Measurements from ENCODE around the gene ZBTB16. TPM values are rescaled to one million over a fixed set of nuclear protein-coding genes. Genes with fewer than 3 reads are reported as not detected.
"Not testable (repeated sequence)": the region's sequence is repeated elsewhere in the genome, so short reads cannot be mapped to it uniquely, and the experiment has no call there.

Gene ZBTB16
- total RNA-seq, 2 experiments from 2014 or later = 11.0 to 11.8 TPM

GRCh38 chr11:114049050-114049449, 10.5 kb upstream of the ZBTB16 start:
- H3K27ac Mint-ChIP-seq = no peak overlapping the region
- ChIA-PET POLR2A (no interaction called here), CTCF (no interaction called here)
- H3K27me3 Mint-ChIP-seq = peaks cover 35% of the 10 kb centered on the region
- peaks cover 14% of the 10 kb centered on the region for H3K4me1 Mint-ChIP-seq
- H3K4me3 Mint-ChIP-seq = no peak overlapping the region
- DNase-seq = no peak
- no peaks in the 10 kb centered on the region for H3K36me3 Mint-ChIP-seq (ENCODE audit: low read depth)
- peaks cover 2% of the 10 kb centered on the region for H3K9me3 Mint-ChIP-seq

GRCh38 chr11:114049766-114050165, 9.7 kb upstream of the ZBTB16 start:
- DNase-seq; H3K4me3 Mint-ChIP-seq; H3K27ac Mint-ChIP-seq; H3K36me3 Mint-ChIP-seq (ENCODE audit: low read depth); H3K4me1 Mint-ChIP-seq; H3K9me3 Mint-ChIP-seq; CTCF ChIA-PET; POLR2A ChIA-PET: not testable (repeated sequence)
- H3K27me3 Mint-ChIP-seq = peaks cover 39% of the 10 kb centered on the region

GRCh38 chr11:114050258-114050927, 9.1 kb upstream of the ZBTB16 start:
- ChIA-PET POLR2A (no interaction called here), CTCF (no interaction called here)
- Mint-ChIP-seq H3K4me3 (no peak overlapping the region), H3K27me3 (peaks cover 42% of the 10 kb centered on the region), H3K4me1 (peaks cover 1% of the 10 kb centered on the region), H3K27ac (no peak overlapping the region), H3K9me3 (no peaks in the 10 kb centered on the region), H3K36me3 (ENCODE audit: low read depth) (no peaks in the 10 kb centered on the region)
- DNase-seq = no peak

GRCh38 chr11:114051558-114051957, 8.0 kb upstream of the ZBTB16 start:
- CTCF ChIA-PET = interaction anchor here (1.1 to 1.3 kb wide), 3 partner anchors 9 to 211 kb away, joined by 3 read pairs; no protein-coding TSS in a partner anchor
- peaks cover 46% of the 10 kb centered on the region for H3K27me3 Mint-ChIP-seq

GRCh38 chr11:114052160-114052559, 7.4 kb upstream of the ZBTB16 start:
- ChIA-PET CTCF (interaction anchor here (1.3 to 1.5 kb wide), 3 partner anchors 9 to 16 kb away, joined by 3 to 4 read pairs (median 3); no protein-coding TSS in a partner anchor), POLR2A (no interaction called here)
- DNase-seq = no peak
- Mint-ChIP-seq H3K4me3 (no peak overlapping the region), H3K27ac (no peak overlapping the region), H3K27me3 (peaks cover 46% of the 10 kb centered on the region), H3K9me3 (no peaks in the 10 kb centered on the region), H3K36me3 (ENCODE audit: low read depth) (no peaks in the 10 kb centered on the region), H3K4me1 (no peaks in the 10 kb centered on the region)

More at GRCh38 chr11:114051558-114051957, 8.0 kb upstream of the ZBTB16 start:
- POLR2A ChIA-PET = no interaction called here
- DNase-seq = no peak
- Mint-ChIP-seq H3K9me3 (no peaks in the 10 kb centered on the region), H3K4me1 (no peaks in the 10 kb centered on the region), H3K36me3 (ENCODE audit: low read depth) (no peaks in the 10 kb centered on the region), H3K27ac (no peak overlapping the region), H3K4me3 (no peak overlapping the region)

GRCh38 chr11:114053406-114053805, 6.1 kb upstream of the ZBTB16 start:
- DNase-seq = no peak
- H3K4me1 Mint-ChIP-seq = peaks cover 3% of the 10 kb centered on the region
- peaks cover 56% of the 10 kb centered on the region for H3K27me3 Mint-ChIP-seq
- POLR2A ChIA-PET = no interaction called here
- H3K9me3 Mint-ChIP-seq = no peaks in the 10 kb centered on the region
- no peak overlapping the region for H3K27ac Mint-ChIP-seq
- no peak overlapping the region for H3K4me3 Mint-ChIP-seq
- no peaks in the 10 kb centered on the region for H3K36me3 Mint-ChIP-seq (ENCODE audit: low read depth)
- CTCF ChIA-PET = interaction anchor here (1.5 kb wide), 1 partner anchor 8 kb away, joined by 4 read pairs; no protein-coding TSS in a partner anchor

- no peaks in the 10 kb centered on the region for H3K36me3 Mint-ChIP-seq (ENCODE audit: low read depth)
- ChIA-PET POLR2A (no interaction called here), CTCF (interaction anchor here (0.8 to 1.0 kb wide), 2 partner anchors 206 to 210 kb away, joined by 4 to 5 read pairs; no protein-coding TSS in a partner anchor)
Observed at GRCh38 chr11:114054806-114055205, 4.7 kb upstream of the ZBTB16 start.

GRCh38 chr11:114056409-114056808, 3.1 kb upstream of the ZBTB16 start:
- Mint-ChIP-seq H3K27me3 (peaks cover 61% of the 10 kb centered on the region), H3K4me3 (no peak overlapping the region), H3K36me3 (ENCODE audit: low read depth) (no peaks in the 10 kb centered on the region), H3K4me1 (peaks cover 16% of the 10 kb centered on the region), H3K27ac (no peak overlapping the region), H3K9me3 (no peaks in the 10 kb centered on the region)
- DNase-seq = no peak
- POLR2A ChIA-PET = no interaction called here
- CTCF ChIA-PET = interaction anchor here (1.1 kb wide), 1 partner anchor 20 kb away, joined by 3 read pairs; no protein-coding TSS in a partner anchor

More at GRCh38 chr11:114054806-114055205, 4.7 kb upstream of the ZBTB16 start:
- H3K4me3 Mint-ChIP-seq = no peak overlapping the region
- H3K9me3 Mint-ChIP-seq = no peaks in the 10 kb centered on the region
- peaks cover 10% of the 10 kb centered on the region for H3K4me1 Mint-ChIP-seq
- DNase-seq = no peak
- H3K27me3 Mint-ChIP-seq = peaks cover 58% of the 10 kb centered on the region
- H3K27ac Mint-ChIP-seq = no peak overlapping the region

GRCh38 chr11:114057147-114057546, 2.4 kb upstream of the ZBTB16 start:
- no peaks in the 10 kb centered on the region for H3K9me3 Mint-ChIP-seq
- H3K27ac Mint-ChIP-seq = no peak overlapping the region
- no peak for DNase-seq
- ChIA-PET POLR2A (no interaction called here), CTCF (interaction anchor here (0.5 kb wide), 1 partner anchor 21 kb away, joined by 3 read pairs; no protein-coding TSS in a partner anchor)
- H3K4me1 Mint-ChIP-seq = peaks cover 16% of the 10 kb centered on the region
- no peak overlapping the region for H3K4me3 Mint-ChIP-seq
- peaks cover 68% of the 10 kb centered on the region for H3K27me3 Mint-ChIP-seq
- H3K36me3 Mint-ChIP-seq (ENCODE audit: low read depth) = no peaks in the 10 kb centered on the region

GRCh38 chr11:114057605-114058004, 1.9 kb upstream of the ZBTB16 start:
- peaks cover 71% of the 10 kb centered on the region for H3K27me3 Mint-ChIP-seq
- CTCF ChIA-PET = interaction anchor here (0.9 kb wide), 1 partner anchor 161 kb away, joined by 3 read pairs; no protein-coding TSS in a partner anchor

GRCh38 chr11:114058026-114058706, 1.3 kb upstream of the ZBTB16 start:
- H3K36me3 Mint-ChIP-seq (ENCODE audit: low read depth) = no peaks in the 10 kb centered on the region
- ChIA-PET CTCF (interaction anchor here (0.9 to 3.5 kb wide), 3 partner anchors 123 to 203 kb away, joined by 3 to 37 read pairs (median 3); no protein-coding TSS in a partner anchor), POLR2A (interaction anchor here (0.7 to 0.9 kb wide), 2 partner anchors 15 to 108 kb away, joined by 3 read pairs; no protein-coding TSS in a partner anchor)
- peak overlapping the region; percentile 11 for H3K4me3 Mint-ChIP-seq
- no peaks in the 10 kb centered on the region for H3K9me3 Mint-ChIP-seq
- H3K27ac Mint-ChIP-seq = no peak overlapping the region
- peaks cover 18% of the 10 kb centered on the region for H3K4me1 Mint-ChIP-seq
- peaks cover 72% of the 10 kb centered on the region for H3K27me3 Mint-ChIP-seq
- DNase-seq = no peak

More at GRCh38 chr11:114057605-114058004, 1.9 kb upstream of the ZBTB16 start:
- H3K4me1 Mint-ChIP-seq = peaks cover 18% of the 10 kb centered on the region
- no peak overlapping the region for H3K27ac Mint-ChIP-seq
- POLR2A ChIA-PET = interaction anchor here (0.7 kb wide), 1 partner anchor 16 kb away, joined by 3 read pairs; no protein-coding TSS in a partner anchor
- DNase-seq = no peak
- H3K4me3 Mint-ChIP-seq = no peak overlapping the region
- H3K36me3 Mint-ChIP-seq (ENCODE audit: low read depth) = no peaks in the 10 kb centered on the region
- no peaks in the 10 kb centered on the region for H3K9me3 Mint-ChIP-seq

GRCh38 chr11:114058871-114059277, 637 bp upstream of the ZBTB16 start:
- H3K9me3 Mint-ChIP-seq = no peaks in the 10 kb centered on the region
- H3K27me3 Mint-ChIP-seq = peaks cover 67% of the 10 kb centered on the region
- H3K36me3 Mint-ChIP-seq (ENCODE audit: low read depth) = no peaks in the 10 kb centered on the region
- peak overlapping the region; percentile 58 for H3K27ac Mint-ChIP-seq
- peaks cover 20% of the 10 kb centered on the region for H3K4me1 Mint-ChIP-seq
- peak overlapping the region; percentile 75 for H3K4me3 Mint-ChIP-seq
- POLR2A ChIA-PET = interaction anchor here (0.9 to 1.6 kb wide), 2 partner anchors 11 to 108 kb away, joined by 3 to 4 read pairs; no protein-coding TSS in a partner anchor
- CTCF ChIA-PET = interaction anchor here (1.3 to 3.5 kb wide), 4 partner anchors 14 to 202 kb away, joined by 3 to 37 read pairs (median 6); no protein-coding TSS in a partner anchor
- DNase-seq = no peak

GRCh38 chr11:114059984-114060391, 477 bp downstream of the ZBTB16 start:
- Mint-ChIP-seq H3K36me3 (ENCODE audit: low read depth) (peaks cover 3% of the 10 kb centered on the region), H3K4me3 (peak overlapping the region; percentile 81), H3K9me3 (no peaks in the 10 kb centered on the region), H3K4me1 (peaks cover 20% of the 10 kb centered on the region), H3K27ac (peak overlapping the region; percentile 62), H3K27me3 (peaks cover 61% of the 10 kb centered on the region)
- ChIA-PET POLR2A (interaction anchor here (0.8 to 4.3 kb wide), 9 partner anchors 12 to 124 kb away, joined by 3 to 28 read pairs (median 4); no protein-coding TSS in a partner anchor), CTCF (interaction anchor here (0.9 to 3.5 kb wide), 7 partner anchors 13 to 201 kb away, joined by 3 to 37 read pairs (median 3); no protein-coding TSS in a partner anchor)
- peak; percentile 41 for DNase-seq
